GM12878 (cell line): Measurements from ENCODE around the gene GNGT1. TPM values are rescaled to one million over a fixed set of nuclear protein-coding genes. Genes with fewer than 3 reads are reported as not detected.

Source experiments
- ATAC-seq: fragments of 200-7000 bp; cut with Tn5 transposase; 3 replicates; pipeline ENCODE4 v1.9.1; 2020; ENCODE audit warnings: mild to moderate bottlenecking, moderate library complexity
- BruUV-seq: library from RNA; stranded (reverse); fragments of 400-500 nt; replicated peaks from 2 replicates; lab custom pipeline; 2021; lab: Mats Ljungman, UMichigan
- CTCF ChIA-PET: fragments of 300-600 bp; sonication (Branson Sonifier 250); formaldehyde crosslinking; extraction: SDS; loops from one replicate; lab custom pipeline; 2021; ENCODE audit warnings: inconsistent platforms; lab: Yijun Ruan, JAX
- POLR2A ChIA-PET: fragments of 350-600 bp; formaldehyde crosslinking; extraction: SDS; loops from one replicate; lab custom pipeline; 2021; ENCODE audit warnings: inconsistent platforms; lab: Charles Lee
- RAD21 ChIA-PET: fragments of 300-600 bp; sonication (Branson Sonifier 250); formaldehyde crosslinking; loops from one replicate; lab custom pipeline; 2023; ENCODE audit warnings: antibody characterized with exemption; ENCODE audit not compliant: unreplicated experiment; lab: Charles Lee
- SMC1A ChIA-PET: fragments of 300-600 bp; sonication (Branson Sonifier 250); formaldehyde crosslinking; loops from one replicate; lab custom pipeline; 2023; ENCODE audit not compliant: unreplicated experiment, uncharacterized antibody; lab: Charles Lee
- DNase-seq: peaks from one replicate; pipeline ENCODE4 v3.0.0-alpha.2; 2011; ENCODE audit warnings: low read depth, low spot score
- FAIRE-seq: peaks from 3 replicates; lab custom pipeline; 2011; peaks lifted over from hg19 to GRCh38; lab: Jason Lieb, UNC
- H2AFZ ChIP-seq: 2 replicates; pipeline ENCODE4 v1.6.0; 2011; ENCODE audit warnings: low read depth, low read length, control low read depth; ENCODE audit not compliant: control insufficient read depth
- H3K27ac ChIP-seq: 2 replicates; pipeline ENCODE4 v1.5.1; 2011; ENCODE audit warnings: control low read depth; ENCODE audit not compliant: control insufficient read depth, insufficient read depth
- H3K27me3 ChIP-seq, 2 experiments: replicated peaks in 1 of 2; 2 replicates each; pipeline versions ENCODE4 v1.6.0 to v1.6.1; 2011; ENCODE audit warnings: low read length in 1 of 2; ENCODE audit not compliant: control insufficient read depth in 2 of 2, insufficient read depth in 2 of 2
- H3K36me3 ChIP-seq, 2 experiments: 2 replicates each; pipeline ENCODE4 v1.5.1; 2011; ENCODE audit warnings: low read length in 1 of 2; ENCODE audit not compliant: control insufficient read depth in 2 of 2, insufficient read depth in 2 of 2
- H3K4me1 ChIP-seq: 2 replicates; pipeline ENCODE4 v1.6.1; 2011; ENCODE audit warnings: mild to moderate bottlenecking, low read length, moderate library complexity, mixed read lengths; ENCODE audit not compliant: control insufficient read depth, insufficient read depth
- H3K4me2 ChIP-seq: 2 replicates; pipeline ENCODE4 v1.6.0; 2011; ENCODE audit warnings: control low read depth; ENCODE audit not compliant: control insufficient read depth, insufficient read depth
- H3K4me3 ChIP-seq: fragments of 200-600 bp; sonication (generic); 2 replicates; pipeline ENCODE4 v1.5.1; 2016
- H3K79me2 ChIP-seq: 2 replicates; pipeline ENCODE4 v1.6.0; 2011; ENCODE audit warnings: low read length; ENCODE audit not compliant: control insufficient read depth, insufficient read depth
- H3K9ac ChIP-seq: 2 replicates; pipeline ENCODE4 v1.8.0; 2011; ENCODE audit warnings: low read length, control low read depth, mixed read lengths; ENCODE audit not compliant: control insufficient read depth, insufficient read depth
- H3K9me3 ChIP-seq: replicated peaks from 3 replicates; pipeline ENCODE4 v1.5.1; 2011; ENCODE audit warnings: mild to moderate bottlenecking, low read length; ENCODE audit not compliant: control insufficient read depth, insufficient read depth
- H4K20me1 ChIP-seq: 2 replicates; pipeline ENCODE4 v1.6.0; 2011; ENCODE audit not compliant: control insufficient read depth, insufficient read depth
- CHD1 ChIP-seq: IDR thresholded peaks from 2 replicates; pipeline ENCODE4 v1.6.1; 2012; ENCODE audit warnings: low read depth, low read length, improper control_type of control experiment
- DPF2 ChIP-seq: fragments of 450-650 bp; IDR thresholded peaks from 2 replicates; pipeline ENCODE4 v1.6.1; 2017; ENCODE audit warnings: mild to moderate bottlenecking
- PRDM15 ChIP-seq: fragments of 450-650 bp; formaldehyde crosslinking; IDR thresholded peaks from 2 replicates; pipeline ENCODE4 v1.4.0; 2020; ENCODE audit warnings: mild to moderate bottlenecking, moderate library complexity
- RCOR1 ChIP-seq: conservative IDR thresholded peaks from 2 replicates; pipeline ENCODE4 v1.6.1; 2012; ENCODE audit warnings: low read depth, low read length, improper control_type of control experiment
- SMAD5 ChIP-seq: IDR thresholded peaks from 2 replicates; pipeline ENCODE4 v1.6.1; 2016; ENCODE audit warnings: antibody characterized with exemption, low read depth
- SUZ12 ChIP-seq: fragments of 200-600 bp; sonication (generic); IDR thresholded peaks from one replicate; pipeline ENCODE4 v1.6.1; 2018; ENCODE audit warnings: antibody characterized with exemption, mild to moderate bottlenecking; ENCODE audit not compliant: unreplicated experiment
- TARDBP ChIP-seq: IDR thresholded peaks from 2 replicates; pipeline ENCODE4 v1.6.1; 2016; ENCODE audit warnings: borderline replicate concordance
- YY1 ChIP-seq: IDR thresholded peaks from 2 replicates; pipeline ENCODE4 v1.6.1; 2011; ENCODE audit warnings: low read depth, mild to moderate bottlenecking, low read length
- ZNF622 ChIP-seq: fragments of 450-650 bp; IDR thresholded peaks from 2 replicates; pipeline ENCODE4 v1.6.1; 2017; ENCODE audit warnings: mild to moderate bottlenecking, inconsistent platforms
- WGBS: methylation state at CpG from one replicate; pipeline ENCODE4 v1.1.6; 2016; ENCODE audit warnings: low lambda C conversion rate; ENCODE audit not compliant: insufficient replicate concordance, insufficient coverage; ENCODE audit errors: missing lambda C conversion rate; 5-methylcytosine and 5-hydroxymethylcytosine counted together
- in situ Hi-C: fragments of 300-500 bp; cut with MboI; formaldehyde crosslinking; loops from 9 replicates; pipeline ENCODE4 v1.14.3; 2018; ENCODE audit warnings: mixed read lengths
- intact Hi-C: fragments of 100-400 bp; cut with micrococcal nuclease; formaldehyde crosslinking; loops from one replicate; pipeline ENCODE4 v1.14.2; 2022; ENCODE audit not compliant: unreplicated experiment
- polyA plus RNA-seq, 11 experiments: library from polyadenylated mRNA; depleted of rRNA in 4 of 11; unstranded in 6 of 11; stranded (reverse) in 5 of 11; fragments of >200 nt; fragmentation: Nextera tagmentation in 4 of 11; fragmentation: Illumina TruSeq in 1 of 11; extraction: Ambion mirVana in 4 of 11; extraction: Trizol in 1 of 11; gene quantifications; 1 replicate in 1 of 11; 2 replicates in 10 of 11; pipeline versions ENCODE4 v1.2.1 to v1.2.3, GENCODE V29; 2011 to 2016; ENCODE audit warnings: inconsistent platforms in 2 of 11, missing spikeins in 2 of 11, low read depth in 1 of 11
- total RNA-seq, 4 experiments: library from RNA; depleted of rRNA in 3 of 4; stranded (reverse); fragments of >200 nt in 3 of 4; fragmentation: Illumina TruSeq in 1 of 4; extraction: Trizol in 1 of 4; gene quantifications; 2 replicates each; pipeline versions ENCODE4 v1.2.1 to v1.2.3, GENCODE V29; 2013 to 2021
- TF ChIP-seq, protein P1 (sequence below): fragments of 450-650 bp; IDR thresholded peaks from 2 replicates; pipeline ENCODE4 v1.6.1; 2016; ENCODE audit warnings: mild to moderate bottlenecking, moderate library complexity, borderline replicate concordance

The GNGT1 gene
- total and polyA plus RNA-seq, 10 of the 15 experiments (the other 5 are each of a cell fraction or from before 2014, with no cell fraction given), result not detected

- ATAC-seq, result no peak
- POLR2A ChIA-PET, result no interaction called here
- DNase-seq, result no peak
- Histone ChIP-seq H3K4me2 (no peak overlapping the region), H3K4me3 (no peak overlapping the region), H3K36me3 (no peaks in the 10 kb centered on the region), H3K9ac (no peak overlapping the region), H3K4me1 (no peaks in the 10 kb centered on the region), H4K20me1 (no peaks in the 10 kb centered on the region), H3K79me2 (no peaks in the 10 kb centered on the region), H3K27ac (no peak overlapping the region), H3K27me3 (no peaks in the 10 kb centered on the region), H2AFZ (no peak overlapping the region), H3K9me3 (no peaks in the 10 kb centered on the region)
- RAD21 ChIA-PET, result no interaction called here
- in situ Hi-C loops, result no loop called here
- no peak for FAIRE-seq
- 100% methylated on average over 1 of the region's 2 CpGs for WGBS
- no TSS peak for BruUV-seq
- TF ChIP-seq SMAD5, result no peak
- intact Hi-C loops, result no loop called here
- SMC1A ChIA-PET, result interaction anchor here (0.9 to 1.5 kb wide), 4 partner anchors 14 to 39 kb away, joined by 3 to 6 read pairs (median 4); no protein-coding TSS in a partner anchor
- CTCF ChIA-PET, result interaction anchor here (1.1 kb wide), 1 partner anchor 10 kb away, joined by 3 read pairs; no protein-coding TSS in a partner anchor
These were observed 42.5 kb downstream of the GNGT1 start for GRCh38 chr7:93948873-93949272.

DNA sequence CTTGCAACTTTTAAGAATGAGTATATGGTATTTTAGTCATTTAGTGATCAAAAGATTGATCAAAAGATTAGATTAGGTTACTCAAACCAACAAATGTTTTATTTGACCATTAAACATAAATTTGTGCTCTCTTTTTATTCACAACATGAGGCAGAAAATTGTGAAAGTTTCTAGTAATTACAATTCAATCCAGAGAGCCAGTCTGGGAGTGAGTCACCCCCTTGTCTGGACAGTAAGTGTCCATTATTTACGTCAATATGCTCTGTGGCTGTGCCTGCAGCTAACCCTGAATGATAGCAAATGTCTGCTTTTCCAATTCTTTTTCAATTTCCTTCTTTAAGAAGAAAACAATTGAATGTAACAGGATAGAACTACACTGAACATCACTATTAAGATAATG, 43.1 kb downstream of the GNGT1 start:
- Histone ChIP-seq H4K20me1 (no peaks in the 10 kb centered on the region), H3K4me1 (no peaks in the 10 kb centered on the region), H3K4me3 (no peak overlapping the region), H3K9ac (no peak overlapping the region), H3K4me2 (no peak overlapping the region), H3K79me2 (no peaks in the 10 kb centered on the region), H3K36me3 (no peaks in the 10 kb centered on the region), H3K27me3 (no peaks in the 10 kb centered on the region), H3K27ac (no peak overlapping the region), H3K9me3 (no peaks in the 10 kb centered on the region), H2AFZ (no peak overlapping the region)
- ATAC-seq, result no peak
- DNase-seq, result no peak
- in situ Hi-C loops, result no loop called here
- no peak for FAIRE-seq
- RAD21 ChIA-PET, result no interaction called here
- no TSS peak for BruUV-seq
- SMC1A ChIA-PET, result interaction anchor here (0.9 to 1.5 kb wide), 4 partner anchors 13 to 39 kb away, joined by 3 to 6 read pairs (median 4); no protein-coding TSS in a partner anchor
- CTCF ChIA-PET, result interaction anchor here (1.1 to 1.2 kb wide), 2 partner anchors 9 to 21 kb away, joined by 3 read pairs; no protein-coding TSS in a partner anchor
- POLR2A ChIA-PET, result interaction anchor here (0.6 kb wide), 1 partner anchor 9 kb away, joined by 3 read pairs; no protein-coding TSS in a partner anchor
- intact Hi-C loops, result no loop called here
- 40% methylated on average over 1 of the region's 1 CpG for WGBS
- TF ChIP-seq, protein P1, sequence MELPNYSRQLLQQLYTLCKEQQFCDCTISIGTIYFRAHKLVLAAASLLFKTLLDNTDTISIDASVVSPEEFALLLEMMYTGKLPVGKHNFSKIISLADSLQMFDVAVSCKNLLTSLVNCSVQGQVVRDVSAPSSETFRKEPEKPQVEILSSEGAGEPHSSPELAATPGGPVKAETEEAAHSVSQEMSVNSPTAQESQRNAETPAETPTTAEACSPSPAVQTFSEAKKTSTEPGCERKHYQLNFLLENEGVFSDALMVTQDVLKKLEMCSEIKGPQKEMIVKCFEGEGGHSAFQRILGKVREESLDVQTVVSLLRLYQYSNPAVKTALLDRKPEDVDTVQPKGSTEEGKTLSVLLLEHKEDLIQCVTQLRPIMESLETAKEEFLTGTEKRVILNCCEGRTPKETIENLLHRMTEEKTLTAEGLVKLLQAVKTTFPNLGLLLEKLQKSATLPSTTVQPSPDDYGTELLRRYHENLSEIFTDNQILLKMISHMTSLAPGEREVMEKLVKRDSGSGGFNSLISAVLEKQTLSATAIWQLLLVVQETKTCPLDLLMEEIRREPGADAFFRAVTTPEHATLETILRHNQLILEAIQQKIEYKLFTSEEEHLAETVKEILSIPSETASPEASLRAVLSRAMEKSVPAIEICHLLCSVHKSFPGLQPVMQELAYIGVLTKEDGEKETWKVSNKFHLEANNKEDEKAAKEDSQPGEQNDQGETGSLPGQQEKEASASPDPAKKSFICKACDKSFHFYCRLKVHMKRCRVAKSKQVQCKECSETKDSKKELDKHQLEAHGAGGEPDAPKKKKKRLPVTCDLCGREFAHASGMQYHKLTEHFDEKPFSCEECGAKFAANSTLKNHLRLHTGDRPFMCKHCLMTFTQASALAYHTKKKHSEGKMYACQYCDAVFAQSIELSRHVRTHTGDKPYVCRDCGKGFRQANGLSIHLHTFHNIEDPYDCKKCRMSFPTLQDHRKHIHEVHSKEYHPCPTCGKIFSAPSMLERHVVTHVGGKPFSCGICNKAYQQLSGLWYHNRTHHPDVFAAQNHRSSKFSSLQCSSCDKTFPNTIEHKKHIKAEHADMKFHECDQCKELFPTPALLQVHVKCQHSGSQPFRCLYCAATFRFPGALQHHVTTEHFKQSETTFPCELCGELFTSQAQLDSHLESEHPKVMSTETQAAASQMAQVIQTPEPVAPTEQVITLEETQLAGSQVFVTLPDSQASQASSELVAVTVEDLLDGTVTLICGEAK, result no peak
- no peak for TF ChIP-seq DPF2
- no peak for TF ChIP-seq RCOR1
- no peak for TF ChIP-seq YY1
- TF ChIP-seq CHD1, result no peak
- no peak for TF ChIP-seq ZNF622
- TF ChIP-seq PRDM15 (CRISPR knock-in tag), result no peak
- TF ChIP-seq TARDBP, result no peak
- TF ChIP-seq SMAD5, result no peak
- TF ChIP-seq SUZ12, result no peak
